HepG2 (cell line): ENCODE results near the gene FABP1. TPM values are rescaled to one million over a fixed set of nuclear protein-coding genes. Genes with fewer than 3 reads are reported as not detected.

ENCODE experiments used
- AGO1 ChIP-seq: fragments of 200-400 bp; formaldehyde crosslinking; IDR thresholded peaks from 2 replicates; pipeline ENCODE4 v1.6.1; 2017; ENCODE audit warnings: mild to moderate bottlenecking, low read depth, low read length, moderate library complexity; ENCODE audit not compliant: poor library complexity, severe bottlenecking
- ATAD3A ChIP-seq: sonication (generic); formaldehyde crosslinking; IDR thresholded peaks from 2 replicates; pipeline ENCODE4 v1.4.0; 2020; ENCODE audit warnings: missing genetic modification reagents
- CTCF ChIP-seq: sonication (generic); formaldehyde crosslinking; IDR thresholded peaks from 2 replicates; pipeline ENCODE4 v1.5.0; 2020; ENCODE audit warnings: mild to moderate bottlenecking, missing genetic modification reagents, moderate library complexity
- FOXM1 ChIP-seq: sonication (generic); formaldehyde crosslinking; IDR thresholded peaks from 2 replicates; pipeline ENCODE4 v1.5.0; 2020; ENCODE audit warnings: missing genetic modification reagents
- IRF2 ChIP-seq: IDR thresholded peaks from 2 replicates; pipeline ENCODE4 v1.6.1; 2018; ENCODE audit warnings: missing genetic modification reagents, missing compliant biosample characterization
- ISL2 ChIP-seq: sonication (generic); formaldehyde crosslinking; IDR thresholded peaks from 2 replicates; pipeline ENCODE4 v1.5.0; 2020; ENCODE audit warnings: missing genetic modification reagents
- KLF13 ChIP-seq: sonication (generic); formaldehyde crosslinking; IDR thresholded peaks from 2 replicates; pipeline ENCODE4 v1.4.0; 2020; ENCODE audit warnings: mild to moderate bottlenecking, missing genetic modification reagents
- MIER2 ChIP-seq: IDR thresholded peaks from 2 replicates; pipeline ENCODE4 v1.6.1; 2016; ENCODE audit warnings: missing biosample characterization, missing genetic modification reagents
- MIXL1 ChIP-seq: IDR thresholded peaks from 2 replicates; pipeline ENCODE4 v1.6.1; 2016
- POGK ChIP-seq: sonication (generic); formaldehyde crosslinking; conservative IDR thresholded peaks from 2 replicates; pipeline ENCODE4 v1.8.0; 2022; ENCODE audit warnings: mild to moderate bottlenecking, moderate library complexity, missing genetic modification reagents
- TAF1 ChIP-seq: sonication (generic); formaldehyde crosslinking; IDR thresholded peaks from 2 replicates; pipeline ENCODE4 v1.4.0; 2020; ENCODE audit warnings: missing genetic modification reagents
- THAP9 ChIP-seq: sonication (generic); formaldehyde crosslinking; IDR thresholded peaks from 2 replicates; pipeline ENCODE4; 2020; ENCODE audit warnings: missing genetic modification reagents, mild to moderate bottlenecking, borderline replicate concordance
- XRCC5 ChIP-seq: fragments of 200-400 bp; formaldehyde crosslinking; optimal IDR thresholded peaks from 2 replicates; pipeline ENCODE3; 2017; ENCODE audit warnings: mild to moderate bottlenecking, low read length
- ZHX2 ChIP-seq, 2 experiments: sonication (generic) in 1 of 2; formaldehyde crosslinking in 1 of 2; IDR thresholded peaks; 2 replicates each; pipeline versions ENCODE4 v1.6.1 to v1.9.0; 2014 to 2022; ENCODE audit warnings: antibody characterized with exemption in 1 of 2, borderline replicate concordance in 1 of 2, inconsistent platforms in 1 of 2, low read depth in 1 of 2, missing genetic modification reagents in 1 of 2
- ZNF264 ChIP-seq: sonication (generic); formaldehyde crosslinking; IDR thresholded peaks from 2 replicates; pipeline ENCODE4 v1.4.0; 2020; ENCODE audit warnings: missing genetic modification reagents
- ZNF547 ChIP-seq: sonication (generic); formaldehyde crosslinking; IDR thresholded peaks from 2 replicates; pipeline ENCODE4 v1.5.1; 2020; ENCODE audit warnings: mild to moderate bottlenecking, missing genetic modification reagents
- polyA plus RNA-seq, 8 experiments: library from polyadenylated mRNA; depleted of rRNA in 3 of 8; stranded (reverse) in 7 of 8; unstranded in 1 of 8; fragments of >200 nt; fragmentation: Illumina TruSeq in 4 of 8; extraction: Trizol in 4 of 8; gene quantifications; 2 replicates each; pipeline versions ENCODE4 v1.2.1 to v1.2.3, GENCODE V29; 2011 to 2016; ENCODE audit warnings: low read depth in 4 of 8, missing spikeins in 1 of 8, mixed read lengths in 1 of 8; ENCODE audit not compliant: insufficient read depth in 1 of 8
- total RNA-seq, 5 experiments: library from RNA; depleted of rRNA; stranded (reverse); fragments of >200 nt; fragmentation: Illumina TruSeq; extraction: Trizol; gene quantifications; 2 replicates each; pipeline ENCODE4 v1.2.3, GENCODE V29; 2016; ENCODE audit warnings: low read depth in 1 of 5

The FABP1 gene
- total and polyA plus RNA-seq, 2 of the 13 experiments (the other 11 are each of a cell fraction or from before 2014, with no cell fraction given): 644 to 1,608 TPM

- TF ChIP-seq TAF1 (CRISPR knock-in tag) (0 out of 2 replicates have a peak, but pooled peaks have one; percentile 18), MIER2 (CRISPR knock-in tag) (no peak), ZNF547 (no peak), ZHX2 (IDR thresholded peaks at IDR 0.05; ENCODE audit: low read depth) (no peak), ZHX2 (CRISPR knock-in tag; IDR thresholded peaks at IDR 0.05; ENCODE audit: borderline replicate concordance) (no peak), KLF13 (CRISPR knock-in tag) (0 out of 2 replicates have a peak, but pooled peaks have one; percentile 60), ATAD3A (CRISPR knock-in tag) (no peak), THAP9 (CRISPR knock-in tag) (peak; percentile 69; the same call in 1 of the 2 replicates), CTCF (no peak), ISL2 (CRISPR knock-in tag) (peak; percentile 72), IRF2 (0 out of 2 replicates have a peak, but pooled peaks have one; percentile 36), FOXM1 (CRISPR knock-in tag) (no peak), POGK (CRISPR knock-in tag) (no peak), MIXL1 (CRISPR knock-in tag) (no peak), XRCC5 (no peak), ZNF264 (CRISPR knock-in tag) (peak; percentile 45; the same call in 1 of the 2 replicates), AGO1 (peak; percentile 100)
These were observed 5.5 kb downstream of the FABP1 start (continued) for GRCh38 chr2:88122141-88122884.
